Glomerular visceral epithelial cell (primary cell): Measurements from ENCODE around the gene DACH1.

Source experiments
- DNase-seq: peaks from one replicate; pipeline ENCODE4 v3.0.0-alpha.2; 2016; ENCODE audit errors: extremely low spot score

Gene DACH1

DNA sequence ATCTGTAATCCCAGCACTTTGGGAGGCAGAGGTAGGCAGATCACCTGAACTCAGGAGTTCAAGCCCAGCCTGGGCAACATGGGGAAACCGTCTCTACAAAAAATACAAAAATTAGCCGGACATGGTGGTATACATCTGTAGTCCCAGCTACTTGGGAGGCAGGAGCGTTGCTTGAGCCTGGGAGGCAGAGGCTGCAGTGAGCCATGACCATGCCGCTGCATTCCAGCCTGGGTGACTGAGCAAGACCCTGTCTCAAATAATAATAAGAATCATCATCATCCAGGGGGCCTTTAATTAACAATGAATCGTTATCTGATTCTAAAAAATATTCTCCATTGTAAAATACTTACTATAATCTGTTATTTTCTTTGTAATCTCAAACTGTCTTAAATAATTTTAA is 283.4 kb downstream of the DACH1 start:
- no peak for DNase-seq

GRCh38 chr13:71580614-71581013 is 286.4 kb downstream of the DACH1 start:
- DNase-seq, result no peak

GRCh38 chr13:71578048-71578447 is 289.0 kb downstream of the DACH1 start:
- DNase-seq, result no peak

- DNase-seq, result peak; percentile 81
These were observed 289.9 kb downstream of the DACH1 start for GRCh38 chr13:71577127-71577526.

DNA sequence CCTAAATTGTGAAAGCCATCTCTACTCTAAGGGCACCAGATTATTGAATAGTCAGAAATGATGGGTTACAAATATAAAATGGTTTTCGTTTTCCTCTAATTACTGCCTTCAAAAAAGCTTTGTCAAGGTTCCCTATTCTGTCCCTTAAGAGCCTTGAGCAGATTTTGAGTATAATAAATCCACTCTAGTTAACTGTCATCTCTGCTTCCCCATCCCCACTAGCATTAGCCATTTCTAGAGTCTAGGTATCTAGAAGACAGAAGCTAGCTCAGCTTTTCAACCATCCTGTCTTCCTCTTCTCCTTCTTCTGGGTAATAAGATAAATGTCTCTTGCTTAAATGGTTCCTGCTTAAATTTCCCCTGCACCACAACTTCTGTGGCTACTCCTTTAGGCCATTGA is 290.4 kb downstream of the DACH1 start:
- no peak for DNase-seq

DNA sequence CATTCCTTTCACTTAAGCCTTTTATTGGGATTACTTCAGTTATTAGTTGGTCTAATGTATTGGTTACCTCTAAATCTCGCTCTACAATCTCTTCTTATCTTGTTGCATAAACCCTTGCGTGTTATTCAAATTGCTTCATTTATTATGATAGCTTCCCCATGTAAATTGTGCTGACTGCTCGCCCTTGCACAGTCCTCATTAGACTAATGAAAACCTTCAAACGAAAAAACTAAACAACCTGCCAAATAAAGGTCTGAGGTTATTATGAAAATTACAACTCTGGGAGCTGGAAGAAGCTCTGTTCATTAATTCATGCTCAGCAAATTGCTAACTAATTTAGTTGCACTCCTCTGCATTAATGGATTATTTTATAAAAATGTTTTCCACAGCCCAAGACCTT is 320.1 kb downstream of the DACH1 start:
- no peak for DNase-seq

DNA sequence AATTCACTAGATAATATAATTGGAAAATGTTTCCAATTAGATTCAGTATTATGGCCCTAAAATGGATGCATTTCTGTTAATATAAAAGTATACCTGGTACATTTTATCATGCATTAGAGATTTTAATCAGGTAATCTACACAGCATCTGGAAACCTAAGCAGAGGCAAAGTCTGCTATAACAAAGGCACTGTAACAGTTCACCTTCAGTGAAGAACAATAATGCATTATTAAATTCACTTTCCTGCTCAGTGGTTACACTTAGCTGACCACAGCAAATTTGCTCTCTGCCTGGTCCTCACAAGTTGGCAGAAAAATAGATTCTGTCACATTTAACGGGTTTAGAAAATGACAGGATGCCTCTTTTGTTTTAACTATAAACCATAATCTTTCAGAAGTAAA is 326.9 kb downstream of the DACH1 start:
- no peak for DNase-seq

- DNase-seq, result no peak
These were observed 330.8 kb downstream of the DACH1 start for GRCh38 chr13:71536201-71536600.

- no peak for DNase-seq
These were observed 342.2 kb downstream of the DACH1 start for GRCh38 chr13:71524613-71525304.

DNA sequence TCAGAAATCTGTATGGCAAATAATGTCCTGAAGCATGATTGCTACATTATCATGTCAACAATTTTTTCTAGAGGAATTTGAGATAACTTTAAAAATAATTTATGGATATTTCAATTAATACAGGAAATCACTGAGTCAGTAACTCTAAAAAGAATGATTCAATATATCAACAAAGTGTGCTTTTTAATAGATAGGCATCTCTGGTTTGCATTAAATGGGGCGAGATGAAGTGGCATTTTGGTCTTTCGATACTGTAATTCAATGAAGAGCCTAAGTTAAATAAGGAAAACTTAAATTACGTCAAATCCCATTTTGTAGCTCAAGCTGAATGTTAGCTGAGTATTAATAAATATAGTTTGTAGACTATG is 342.8 kb downstream of the DACH1 start:
- no peak for DNase-seq

DNA sequence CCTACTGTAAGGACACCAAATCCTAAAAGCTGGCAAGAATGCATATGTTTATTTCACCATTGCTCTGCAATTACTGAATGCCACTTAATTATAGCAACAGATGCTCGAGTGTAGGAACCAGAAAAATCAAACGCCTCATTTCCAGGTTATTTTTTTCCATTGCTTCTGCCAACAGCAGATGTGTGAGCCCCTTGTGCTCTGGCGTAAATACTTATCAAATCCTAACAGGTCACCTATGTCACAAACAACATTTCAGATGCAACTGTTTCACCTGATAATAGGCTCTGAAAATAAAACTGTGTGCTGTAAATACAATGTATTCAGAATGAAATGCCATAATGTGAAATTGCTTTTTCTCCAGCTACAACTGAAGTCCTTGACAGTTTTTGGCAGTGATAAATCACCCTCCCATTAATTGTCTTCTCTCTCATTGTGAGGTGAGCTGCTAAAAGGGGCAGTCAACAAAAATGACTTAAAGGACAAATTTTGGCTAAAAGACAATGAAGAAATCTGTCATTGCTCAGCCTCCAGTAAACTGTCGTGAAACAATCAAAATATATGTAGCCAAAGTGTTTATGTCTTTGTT is 344.0 kb downstream of the DACH1 start:
- DNase-seq, result no peak

DNA sequence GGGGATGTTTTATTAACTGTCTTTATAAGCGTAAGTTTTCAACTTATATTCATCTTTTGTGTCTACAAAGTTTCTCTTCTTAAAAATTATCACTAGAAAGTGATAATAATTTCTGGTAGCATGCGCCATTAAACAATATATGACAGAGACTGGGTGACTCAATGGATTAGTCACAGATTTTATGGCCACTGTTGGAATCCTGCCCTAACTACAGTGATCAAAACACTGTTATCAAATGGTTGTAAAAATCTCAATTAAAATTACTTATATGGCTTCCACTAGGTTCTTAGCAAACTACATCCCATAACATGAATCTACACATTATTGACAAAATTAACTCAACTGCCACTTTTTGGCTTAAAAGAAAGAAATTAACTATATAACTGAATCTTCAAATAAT is 350.0 kb downstream of the DACH1 start:
- peak; percentile 16 for DNase-seq

DNA sequence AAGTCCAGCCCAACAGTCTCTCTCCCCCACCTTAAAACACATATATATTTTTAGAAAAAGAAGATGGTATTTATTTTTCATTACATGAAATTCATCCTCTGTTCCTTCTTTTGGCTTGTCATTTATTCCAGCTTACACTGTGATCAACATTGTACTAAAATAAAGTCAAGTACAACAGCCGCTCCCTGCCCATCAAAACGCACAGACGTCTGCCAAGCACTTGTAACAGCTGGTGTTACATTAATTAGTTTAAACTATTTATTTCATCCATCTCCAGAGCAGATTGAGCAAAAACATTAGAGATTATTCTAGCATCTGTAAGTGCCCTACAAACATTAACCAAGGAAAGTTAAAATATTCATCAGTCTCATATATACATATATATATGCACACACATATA is 350.5 kb downstream of the DACH1 start:
- DNase-seq, result no peak

GRCh38 chr13:71515744-71516038 is 351.3 kb downstream of the DACH1 start:
- DNase-seq, result no peak

DNA sequence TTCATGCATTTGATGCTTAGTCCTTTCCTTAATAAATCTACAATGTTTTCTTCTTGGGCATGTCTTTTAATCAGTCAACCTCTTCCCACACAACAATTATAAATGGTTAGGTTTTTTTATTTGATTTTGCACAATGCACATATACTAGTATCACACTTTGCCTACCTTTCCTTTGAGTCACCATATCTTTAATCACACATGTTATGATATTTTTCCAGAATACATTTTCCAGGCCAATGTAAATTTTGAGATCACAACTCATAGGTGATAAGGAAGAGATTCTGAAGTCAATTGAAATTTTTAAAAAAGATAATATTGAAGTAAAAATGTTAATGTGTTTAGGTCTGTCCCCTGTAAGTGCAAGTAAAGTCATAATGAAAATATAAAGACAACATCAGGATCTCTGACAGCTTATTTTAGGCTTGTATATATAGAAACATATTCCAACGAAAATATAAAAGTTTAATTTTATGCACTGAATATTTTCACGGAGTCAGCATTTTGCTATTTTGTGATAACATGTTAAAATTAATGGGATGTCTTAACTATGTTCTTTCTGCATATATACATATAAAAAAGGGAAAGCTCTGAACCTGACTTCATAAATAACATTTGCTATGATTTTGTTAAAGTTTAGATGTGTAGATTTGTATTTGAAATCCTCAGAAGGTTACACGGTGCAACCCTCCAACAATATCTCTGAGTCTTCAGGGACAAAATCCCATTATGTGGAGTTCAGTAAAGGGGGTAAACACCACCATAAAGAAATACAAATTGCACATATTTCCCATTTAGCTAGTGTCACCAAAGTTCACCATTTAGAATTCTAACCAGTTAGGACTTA is 351.9 kb downstream of the DACH1 start:
- DNase-seq, result no peak

GRCh38 chr13:71513411-71514033 is 353.5 kb downstream of the DACH1 start:
- DNase-seq, result no peak

GRCh38 chr13:71503781-71504180 is 363.2 kb downstream of the DACH1 start:
- DNase-seq, result no peak

DNA sequence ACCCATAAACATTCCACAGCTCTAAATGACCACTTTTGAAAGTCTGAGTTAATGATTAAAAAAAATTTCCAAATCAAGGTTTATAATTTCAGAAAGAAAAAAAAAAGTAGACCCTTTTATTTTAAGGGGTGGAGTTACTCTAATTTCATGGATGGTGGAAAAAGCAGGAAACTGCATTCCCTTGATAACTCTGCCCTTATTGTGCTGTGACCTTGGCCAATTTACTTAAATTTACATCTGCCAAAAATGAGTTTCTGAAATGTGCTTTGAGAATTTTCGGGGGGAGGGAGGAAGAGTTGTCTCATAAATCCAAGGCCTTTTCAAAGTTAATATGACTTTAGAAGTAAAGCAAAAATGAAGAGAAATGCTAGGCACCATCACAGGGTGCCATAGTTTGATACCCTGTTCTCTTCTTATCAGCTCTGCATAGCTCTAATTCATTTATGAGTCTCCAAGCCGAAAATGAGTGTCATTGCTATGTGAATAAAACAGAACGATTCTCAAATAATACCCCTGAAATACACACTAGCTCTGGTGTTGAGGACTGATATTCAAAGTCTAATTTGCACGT is 367.0 kb downstream of the DACH1 start:
- DNase-seq, result no peak

- DNase-seq, result no peak
These were observed 367.8 kb downstream of the DACH1 start for GRCh38 chr13:71499235-71499634.

DNA sequence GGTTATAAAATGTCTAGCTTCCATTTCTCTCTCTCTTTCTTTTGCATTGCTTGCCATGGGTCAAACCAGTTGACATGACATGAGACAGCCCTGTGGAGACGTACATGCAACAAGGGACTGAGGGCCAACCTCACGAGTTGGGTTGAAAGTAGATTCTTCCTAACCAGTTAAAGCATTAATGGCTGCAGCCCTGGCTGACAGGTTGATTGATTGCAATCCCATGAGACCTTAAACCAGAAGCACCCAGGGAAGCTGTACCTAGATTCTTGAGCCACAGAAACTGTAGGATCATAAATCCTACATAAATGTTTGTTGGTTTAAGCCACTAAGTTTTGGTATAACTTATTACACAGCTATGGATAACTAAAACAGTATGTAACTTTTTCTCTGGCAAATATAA is 373.8 kb downstream of the DACH1 start:
- DNase-seq, result no peak

DNA sequence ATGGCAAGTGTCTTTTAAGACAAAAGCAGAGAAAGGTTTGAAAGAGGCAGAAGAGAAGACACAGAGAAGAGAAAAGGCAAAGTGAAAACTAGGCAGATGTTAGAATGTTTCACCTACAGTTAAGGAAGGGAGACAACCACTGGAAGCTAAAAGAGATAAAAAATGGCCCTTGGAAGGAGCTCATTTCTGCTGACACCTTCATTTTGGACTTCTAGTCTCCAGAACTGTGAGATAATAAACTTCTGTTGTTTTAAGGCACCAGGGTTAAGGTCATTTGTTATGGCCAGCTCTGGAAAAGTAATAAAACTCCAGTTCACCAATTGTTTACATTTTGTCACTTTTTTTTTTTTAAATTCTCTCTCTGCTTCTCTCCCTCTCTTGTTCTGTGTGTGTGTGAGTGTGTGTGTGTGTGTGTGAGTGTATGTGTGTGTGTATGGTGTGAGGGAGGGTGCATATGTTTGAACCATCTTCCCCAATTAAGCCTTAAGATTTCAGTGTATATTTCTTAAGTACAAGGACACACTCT is 374.6 kb downstream of the DACH1 start:
- DNase-seq, result no peak

DNA sequence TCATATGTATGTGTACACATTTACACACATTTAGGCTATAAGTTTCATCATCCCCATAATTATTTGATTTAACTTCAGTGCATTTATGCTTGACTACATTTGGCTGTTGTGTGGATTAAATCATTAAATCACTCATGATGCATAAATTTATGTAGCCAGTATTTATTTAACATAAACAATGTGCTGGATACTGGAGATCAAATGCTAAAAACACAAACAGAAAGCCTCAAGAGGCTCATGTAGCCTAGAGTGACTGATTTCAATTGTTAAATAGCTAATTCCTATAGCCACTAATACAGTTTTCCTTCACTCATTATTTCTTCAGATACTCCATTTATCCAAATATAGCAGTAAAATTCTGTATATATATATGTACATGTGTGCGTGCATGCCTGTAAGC is 376.0 kb downstream of the DACH1 start:
- DNase-seq, result no peak
